Activated T-helper 17 cell treated with anti-CD3 and anti-CD28 coated beads, Interleukin-2, amount 50 U/mL, for 72 hours (primary cell): ENCODE measurements around the gene TAPT1. TPM values are rescaled to one million over a fixed set of nuclear protein-coding genes. Genes with fewer than 3 reads are reported as not detected.

ENCODE experiments used
- ATAC-seq: fragments of 150-1000 bp; cut with Tn5 transposase; replicated peaks from 2 replicates; pipeline ENCODE4 v1.10.0; 2021; ENCODE audit warnings: mild to moderate bottlenecking, moderate library complexity
- H3K27ac Mint-ChIP-seq: one replicate; pipeline ENCODE4 v1.8.0; 2022; ENCODE audit warnings: mixed read lengths
- H3K27me3 Mint-ChIP-seq: one replicate; pipeline ENCODE4 v1.8.0; 2022; ENCODE audit warnings: mixed read lengths
- H3K36me3 Mint-ChIP-seq: one replicate; pipeline ENCODE4 v1.8.0; 2022; ENCODE audit warnings: low read depth, mild to moderate bottlenecking, mixed read lengths
- H3K4me1 Mint-ChIP-seq: one replicate; pipeline ENCODE4 v1.8.0; 2022; ENCODE audit warnings: mixed read lengths
- H3K4me3 Mint-ChIP-seq: one replicate; pipeline ENCODE4 v1.8.0; 2022; ENCODE audit warnings: mild to moderate bottlenecking, mixed read lengths
- H3K9me3 Mint-ChIP-seq: one replicate; pipeline ENCODE4 v1.8.0; 2022; ENCODE audit warnings: mixed read lengths
- total RNA-seq, 2 donors: library from RNA; stranded (reverse); gene quantifications; one replicate each; pipeline ENCODE4 v1.2.3, GENCODE V29; 2022

TAPT1 gene
- total RNA-seq, 2 donors from 2014 or later: 27.4 to 31.0 TPM

GRCh38 chr4:16259241-16259888, 33.1 kb upstream of the TAPT1 start:
- ATAC-seq: no peak
- H3K9me3 Mint-ChIP-seq: no peaks in the 10 kb centered on the region

GRCh38 chr4:16257611-16258010, 31.3 kb upstream of the TAPT1 start:
- peaks cover 27% of the 10 kb centered on the region for H3K4me1 Mint-ChIP-seq
- no peak for ATAC-seq
- H3K9me3 Mint-ChIP-seq: no peaks in the 10 kb centered on the region
- H3K27me3 Mint-ChIP-seq: no peaks in the 10 kb centered on the region
- no peak overlapping the region for H3K27ac Mint-ChIP-seq
- H3K4me3 Mint-ChIP-seq: no peak overlapping the region
- H3K36me3 Mint-ChIP-seq: peaks cover 7% of the 10 kb centered on the region

More at GRCh38 chr4:16259241-16259888, 33.1 kb upstream of the TAPT1 start:
- Mint-ChIP-seq H3K4me1 (peaks cover 23% of the 10 kb centered on the region), H3K27ac (peak overlapping the region; percentile 80), H3K4me3 (peak overlapping the region; percentile 28), H3K36me3 (no peaks in the 10 kb centered on the region), H3K27me3 (no peaks in the 10 kb centered on the region)

- Mint-ChIP-seq H3K4me1 (peaks cover 27% of the 10 kb centered on the region), H3K36me3 (peaks cover 11% of the 10 kb centered on the region), H3K27me3 (no peaks in the 10 kb centered on the region), H3K27ac (no peak overlapping the region), H3K4me3 (no peak overlapping the region), H3K9me3 (no peaks in the 10 kb centered on the region)
- no peak for ATAC-seq
Observed at GRCh38 chr4:16256343-16256742, 30.1 kb upstream of the TAPT1 start.

- Mint-ChIP-seq H3K4me3 (no peak overlapping the region), H3K36me3 (peaks cover 11% of the 10 kb centered on the region), H3K4me1 (peaks cover 25% of the 10 kb centered on the region), H3K9me3 (no peaks in the 10 kb centered on the region), H3K27me3 (no peaks in the 10 kb centered on the region), H3K27ac (no peak overlapping the region)
- no peak for ATAC-seq
Observed at GRCh38 chr4:16255730-16256129, 29.5 kb upstream of the TAPT1 start.

GRCh38 chr4:16253127-16253960, 27.1 kb upstream of the TAPT1 start:
- peaks cover 11% of the 10 kb centered on the region for H3K36me3 Mint-ChIP-seq
- no peaks in the 10 kb centered on the region for H3K27me3 Mint-ChIP-seq
- H3K4me1 Mint-ChIP-seq: peaks cover 13% of the 10 kb centered on the region
- no peak for ATAC-seq
- H3K4me3 Mint-ChIP-seq: no peak overlapping the region
- no peaks in the 10 kb centered on the region for H3K9me3 Mint-ChIP-seq
- H3K27ac Mint-ChIP-seq: no peak overlapping the region

- H3K27me3 Mint-ChIP-seq: no peaks in the 10 kb centered on the region
Observed at GRCh38 chr4:16250661-16251365, 24.5 kb upstream of the TAPT1 start.

GRCh38 chr4:16248605-16249004, 22.3 kb upstream of the TAPT1 start:
- Mint-ChIP-seq H3K4me3 (no peak overlapping the region), H3K27me3 (no peaks in the 10 kb centered on the region), H3K9me3 (no peaks in the 10 kb centered on the region), H3K36me3 (peaks cover 11% of the 10 kb centered on the region), H3K27ac (no peak overlapping the region), H3K4me1 (peaks cover 4% of the 10 kb centered on the region)
- ATAC-seq: no peak

More at GRCh38 chr4:16250661-16251365, 24.5 kb upstream of the TAPT1 start:
- Mint-ChIP-seq H3K4me1 (peaks cover 4% of the 10 kb centered on the region), H3K27ac (no peak overlapping the region), H3K9me3 (no peaks in the 10 kb centered on the region), H3K36me3 (peaks cover 11% of the 10 kb centered on the region), H3K4me3 (no peak overlapping the region)
- no peak for ATAC-seq

- Mint-ChIP-seq H3K27me3 (no peaks in the 10 kb centered on the region), H3K9me3 (no peaks in the 10 kb centered on the region), H3K36me3 (no peaks in the 10 kb centered on the region), H3K4me1 (no peaks in the 10 kb centered on the region), H3K27ac (no peak overlapping the region), H3K4me3 (no peak overlapping the region)
- no peak for ATAC-seq
Observed at GRCh38 chr4:16245241-16245640, 19.0 kb upstream of the TAPT1 start.

- Mint-ChIP-seq H3K4me3 (no peak overlapping the region), H3K36me3 (no peaks in the 10 kb centered on the region), H3K27me3 (no peaks in the 10 kb centered on the region), H3K9me3 (no peaks in the 10 kb centered on the region), H3K4me1 (no peaks in the 10 kb centered on the region), H3K27ac (no peak overlapping the region)
- ATAC-seq: no peak
Observed at GRCh38 chr4:16243285-16243684, 17.0 kb upstream of the TAPT1 start.

GRCh38 chr4:16240300-16240699, 14.0 kb upstream of the TAPT1 start:
- H3K9me3 Mint-ChIP-seq: no peaks in the 10 kb centered on the region
- no peaks in the 10 kb centered on the region for H3K36me3 Mint-ChIP-seq
- H3K4me3 Mint-ChIP-seq: no peak overlapping the region
- no peaks in the 10 kb centered on the region for H3K4me1 Mint-ChIP-seq
- H3K27ac Mint-ChIP-seq: no peak overlapping the region
- no peak for ATAC-seq
- no peaks in the 10 kb centered on the region for H3K27me3 Mint-ChIP-seq

GRCh38 chr4:16239086-16239485, 12.8 kb upstream of the TAPT1 start:
- peaks cover 4% of the 10 kb centered on the region for H3K4me1 Mint-ChIP-seq
- H3K27ac Mint-ChIP-seq: no peak overlapping the region
- H3K27me3 Mint-ChIP-seq: no peaks in the 10 kb centered on the region
- H3K9me3 Mint-ChIP-seq: no peaks in the 10 kb centered on the region
- ATAC-seq: no peak
- H3K36me3 Mint-ChIP-seq: no peaks in the 10 kb centered on the region
- H3K4me3 Mint-ChIP-seq: no peak overlapping the region

GRCh38 chr4:16238327-16238726, 12.1 kb upstream of the TAPT1 start:
- peak; percentile 37 for ATAC-seq
- H3K36me3 Mint-ChIP-seq: no peaks in the 10 kb centered on the region
- no peak overlapping the region for H3K4me3 Mint-ChIP-seq
- no peak overlapping the region for H3K27ac Mint-ChIP-seq
- no peaks in the 10 kb centered on the region for H3K9me3 Mint-ChIP-seq
- H3K27me3 Mint-ChIP-seq: no peaks in the 10 kb centered on the region
- peaks cover 4% of the 10 kb centered on the region for H3K4me1 Mint-ChIP-seq

- no peak overlapping the region for H3K4me3 Mint-ChIP-seq
- no peak for ATAC-seq
Observed at GRCh38 chr4:16237715-16238114, 11.4 kb upstream of the TAPT1 start.

GRCh38 chr4:16236402-16237023, 10.2 kb upstream of the TAPT1 start:
- no peak for ATAC-seq
- H3K9me3 Mint-ChIP-seq: no peaks in the 10 kb centered on the region
- no peaks in the 10 kb centered on the region for H3K27me3 Mint-ChIP-seq
- no peak overlapping the region for H3K27ac Mint-ChIP-seq
- H3K4me1 Mint-ChIP-seq: peaks cover 10% of the 10 kb centered on the region
- no peaks in the 10 kb centered on the region for H3K36me3 Mint-ChIP-seq
- H3K4me3 Mint-ChIP-seq: no peak overlapping the region

More at GRCh38 chr4:16237715-16238114, 11.4 kb upstream of the TAPT1 start:
- H3K27ac Mint-ChIP-seq: no peak overlapping the region
- no peaks in the 10 kb centered on the region for H3K36me3 Mint-ChIP-seq
- peaks cover 4% of the 10 kb centered on the region for H3K4me1 Mint-ChIP-seq
- no peaks in the 10 kb centered on the region for H3K27me3 Mint-ChIP-seq
- no peaks in the 10 kb centered on the region for H3K9me3 Mint-ChIP-seq
